Endothelial cell of umbilical vein (primary cell): ENCODE measurements around the gene SERPINA5. TPM values are rescaled to one million over a fixed set of nuclear protein-coding genes. Genes with fewer than 3 reads are reported as not detected.
"Not testable (repeated sequence)": the region's sequence is repeated elsewhere in the genome, so short reads cannot be mapped to it uniquely, and the experiment has no call there.

ENCODE experiments used
- BruUV-seq: library from RNA; stranded (reverse); fragments of 400-500 nt; replicated peaks from 2 replicates; lab custom pipeline; 2021; lab: Mats Ljungman, UMichigan
- CTCF ChIA-PET: fragments of 300-600, 350-600 bp; sonication (Branson Sonifier 250); formaldehyde crosslinking; loops from one replicate; lab custom pipeline; 2021; ENCODE audit warnings: antibody characterized with exemption, inconsistent platforms; lab: Charles Lee
- POLR2A ChIA-PET: fragments of 300-600, 350-600 bp; sonication (Branson Sonifier 250); formaldehyde crosslinking; loops from one replicate; lab custom pipeline; 2021; ENCODE audit warnings: antibody characterized with exemption, inconsistent platforms; lab: Charles Lee
- DNase-seq: peaks from one replicate; pipeline ENCODE4 v3.0.0-alpha.2; 2011; ENCODE audit warnings: low read depth, low spot score
- FAIRE-seq: peaks from 2 replicates; lab custom pipeline; 2011; peaks lifted over from hg19 to GRCh38; lab: Jason Lieb, UNC
- H2AFZ ChIP-seq: 2 replicates; pipeline ENCODE4 v1.6.0; 2012; ENCODE audit warnings: low read depth, low read length, control low read depth, inconsistent platforms
- H3K27ac ChIP-seq: 2 replicates; pipeline ENCODE4 v1.5.1; 2011; ENCODE audit warnings: low read depth, mild to moderate bottlenecking, control low read depth, low read length, moderate library complexity; ENCODE audit not compliant: insufficient read depth
- H3K27me3 ChIP-seq, 2 experiments: 2 replicates each; pipeline versions ENCODE4 v1.6.0 to v1.6.1; 2011; ENCODE audit warnings: low read length in 2 of 2, mixed read lengths in 1 of 2; ENCODE audit not compliant: control insufficient read depth in 2 of 2, insufficient read depth in 2 of 2
- H3K36me3 ChIP-seq, 2 experiments: 2 replicates in 1 of 2; 3 replicates in 1 of 2; pipeline ENCODE4 v1.5.1; 2011; ENCODE audit warnings: low read length in 2 of 2, mild to moderate bottlenecking in 1 of 2, moderate library complexity in 1 of 2; ENCODE audit not compliant: control insufficient read depth in 2 of 2, insufficient read depth in 2 of 2; ENCODE audit errors: extremely low read depth in 1 of 2
- H3K4me1 ChIP-seq: 3 replicates; pipeline ENCODE4 v1.5.1; 2011; ENCODE audit warnings: mild to moderate bottlenecking, low read length; ENCODE audit not compliant: control insufficient read depth, insufficient read depth; ENCODE audit errors: extremely low read depth
- H3K4me2 ChIP-seq: 2 replicates; pipeline ENCODE4 v1.6.1; 2011; ENCODE audit warnings: low read length, control low read depth, mixed read lengths; ENCODE audit not compliant: insufficient read depth
- H3K4me3 ChIP-seq, 3 experiments: fragments of 200-600 bp in 1 of 3; sonication (generic), shearing (Covaris generic) in 1 of 3; replicated peaks in 1 of 3; 2 replicates each; pipeline ENCODE4 v1.5.1; 2011 to 2016; ENCODE audit warnings: control low read depth in 3 of 3, low read length in 3 of 3, mild to moderate bottlenecking in 2 of 3, inconsistent platforms in 1 of 3, low read depth in 1 of 3, moderate library complexity in 1 of 3; ENCODE audit not compliant: insufficient read depth in 1 of 3
- H3K79me2 ChIP-seq: 2 replicates; pipeline ENCODE4 v1.6.0; 2012; ENCODE audit warnings: low read length, inconsistent platforms; ENCODE audit not compliant: control insufficient read depth, insufficient read depth
- H3K9ac ChIP-seq: replicated peaks from 2 replicates; pipeline ENCODE3; 2011; ENCODE audit warnings: low read length, control low read depth; ENCODE audit not compliant: insufficient read depth; ENCODE audit errors: extremely low read depth
- H3K9me1 ChIP-seq: replicated peaks from 3 replicates; pipeline ENCODE4 v1.6.0; 2011; ENCODE audit warnings: mild to moderate bottlenecking, low read length; ENCODE audit not compliant: control insufficient read depth, insufficient read depth; ENCODE audit errors: extremely low read depth
- H3K9me3 ChIP-seq: replicated peaks from 2 replicates; pipeline ENCODE4 v1.5.1; 2012; ENCODE audit warnings: low read length, inconsistent platforms; ENCODE audit not compliant: control insufficient read depth, insufficient read depth
- H4K20me1 ChIP-seq: replicated peaks from 2 replicates; pipeline ENCODE3; 2011; ENCODE audit warnings: mild to moderate bottlenecking, low read length; ENCODE audit not compliant: control insufficient read depth, insufficient read depth; ENCODE audit errors: extremely low read depth
- CTCF ChIP-seq, 2 donors: IDR thresholded peaks; 1 replicate in 1 of 2; 2 replicates in 1 of 2; pipeline ENCODE4 v1.5.1; 2011; ENCODE audit warnings: low read length in 2 of 2, mild to moderate bottlenecking in 2 of 2, moderate library complexity in 2 of 2, control low read depth in 1 of 2, inconsistent platforms in 1 of 2, low read depth in 1 of 2; ENCODE audit not compliant: insufficient read depth in 1 of 2; ENCODE audit errors: extremely low read depth in 1 of 2
- EZH2 ChIP-seq: IDR thresholded peaks from 2 replicates; pipeline ENCODE4 v1.6.1; 2012; ENCODE audit warnings: borderline replicate concordance, low read depth, mild to moderate bottlenecking, moderate library complexity, low read length, inconsistent platforms; ENCODE audit not compliant: severe bottlenecking
- FOS ChIP-seq: IDR thresholded peaks from 2 replicates; pipeline ENCODE4 v1.6.1; 2011; ENCODE audit warnings: mild to moderate bottlenecking, low read length, moderate library complexity, borderline replicate concordance; ENCODE audit not compliant: insufficient read depth
- GATA2 ChIP-seq: IDR thresholded peaks from 2 replicates; pipeline ENCODE4 v1.7.0; 2011; ENCODE audit warnings: low read depth, mild to moderate bottlenecking, moderate library complexity, mixed read lengths, low read length; ENCODE audit not compliant: insufficient read length, insufficient read depth
- JUN ChIP-seq: IDR thresholded peaks from 2 replicates; pipeline ENCODE4 v1.6.1; 2011; ENCODE audit warnings: borderline replicate concordance, low read depth; ENCODE audit not compliant: insufficient read length, insufficient read depth
- MAX ChIP-seq: IDR thresholded peaks from 2 replicates; pipeline ENCODE4 v1.6.1; 2011; ENCODE audit not compliant: insufficient read depth, insufficient read length
- MYC ChIP-seq: IDR thresholded peaks from one replicate; pipeline ENCODE4 v1.6.1; 2011; ENCODE audit warnings: mild to moderate bottlenecking, low read depth, low read length
- POLR2A ChIP-seq: IDR thresholded peaks from 2 replicates; pipeline ENCODE4 v1.6.1; 2012; ENCODE audit warnings: low read depth, mild to moderate bottlenecking, control low read depth, low read length
- POLR2AphosphoS5 ChIP-seq: IDR thresholded peaks from 2 replicates; pipeline ENCODE4 v1.6.1; 2012; ENCODE audit warnings: low read depth, mild to moderate bottlenecking, control low read depth, low read length, moderate library complexity; ENCODE audit not compliant: insufficient read depth
- dilution Hi-C: fragments of 300-500 bp; cut with MboI; formaldehyde crosslinking; loops from one replicate; pipeline ENCODE4 v1.15.0; 2019; ENCODE audit warnings: low sequenced_read_pairs; ENCODE audit not compliant: extremely low pct_ligation_motif_present
- intact Hi-C: fragments of 100-400 bp; cut with micrococcal nuclease; formaldehyde crosslinking; loops from one replicate; pipeline ENCODE4 v1.10.0; 2022
- polyA plus RNA-seq, 4 experiments: library from polyadenylated mRNA; depleted of rRNA in 3 of 4; stranded (reverse) in 3 of 4; unstranded in 1 of 4; fragments of >200 nt; gene quantifications; 2 replicates each; pipeline versions ENCODE4 v1.2.1 to v1.2.3, GENCODE V29; 2011 to 2012; ENCODE audit warnings: missing spikeins in 1 of 4
- total RNA-seq: library from RNA; stranded (reverse); gene quantifications from 2 replicates; pipeline ENCODE4 v1.2.3, GENCODE V29; 2021

Gene SERPINA5
- total and polyA plus RNA-seq, 2 donors (not counting 3 experiments of a cell fraction or from before 2014, with no cell fraction given) = 0.12 TPM; not detected in 1

- Histone ChIP-seq H2AFZ (no peak overlapping the region), H3K27ac (no peak overlapping the region), H3K9ac (no peak overlapping the region), H3K9me1 (no peaks in the 10 kb centered on the region), H3K4me1 (no peaks in the 10 kb centered on the region), H3K79me2 (no peaks in the 10 kb centered on the region), H3K4me3 (no peak overlapping the region), H3K36me3 (no peaks in the 10 kb centered on the region), H4K20me1 (no peaks in the 10 kb centered on the region), H3K9me3 (no peaks in the 10 kb centered on the region), H3K27me3 (no peaks in the 10 kb centered on the region), H3K4me2 (no peak overlapping the region)
- dilution Hi-C loops (no loop called here), intact Hi-C loops (no loop called here)
- ChIA-PET POLR2A (no interaction called here), CTCF (no interaction called here)
- BruUV-seq = no TSS peak
- TF ChIP-seq POLR2A (no peak), MYC (no peak), FOS (no peak), EZH2 (no peak), JUN (no peak), CTCF (IDR thresholded peaks at IDR 0.05; ENCODE audit: extremely low read depth in 1 of 2, insufficient read depth in 1 of 2, low read depth in 1 of 2, low read length in 2 of 2) (no peak), MAX (no peak), GATA2 (no peak), POLR2AphosphoS5 (no peak)
- FAIRE-seq (no peak), DNase-seq (no peak)
These were observed 5.3 kb upstream of the SERPINA5 start for GRCh38 chr14:94575730-94576585.

GRCh38 chr14:94577472-94577871, 3.8 kb upstream of the SERPINA5 start:
- H3K9me1 ChIP-seq, H3K36me3 ChIP-seq, H2AFZ ChIP-seq, intact Hi-C loops, H3K27me3 ChIP-seq, H3K4me3 ChIP-seq, dilution Hi-C loops, FAIRE-seq, H3K27ac ChIP-seq, CTCF ChIA-PET, H3K9me3 ChIP-seq, POLR2A ChIA-PET, H4K20me1 ChIP-seq, H3K4me2 ChIP-seq, DNase-seq, H3K9ac ChIP-seq, BruUV-seq, H3K4me1 ChIP-seq, H3K79me2 ChIP-seq: not testable (repeated sequence)
